K562 (cell line): ENCODE data around the gene ATP5MG. TPM values are rescaled to one million over a fixed set of nuclear protein-coding genes. Genes with fewer than 3 reads are reported as not detected.

ENCODE experiments used
- C11orf30 ChIP-seq: fragments of 450-650 bp; IDR thresholded peaks from 2 replicates; pipeline ENCODE4 v1.6.1; 2016; ENCODE audit warnings: low read depth, mild to moderate bottlenecking
- ELK1 ChIP-seq: sonication (generic); formaldehyde crosslinking; IDR thresholded peaks from 2 replicates; pipeline ENCODE4 v1.8.1; 2022; ENCODE audit warnings: missing genetic modification reagents
- ESRRA ChIP-seq: fragments of 450-650 bp; IDR thresholded peaks from 2 replicates; pipeline ENCODE4 v1.6.1; 2014; ENCODE audit warnings: low read depth, mild to moderate bottlenecking, moderate library complexity, borderline replicate concordance
- FOXK1 ChIP-seq: sonication (generic); formaldehyde crosslinking; IDR thresholded peaks from 2 replicates; pipeline ENCODE4 v1.8.0; 2022; ENCODE audit warnings: missing genetic modification reagents, mild to moderate bottlenecking, borderline replicate concordance
- HMBOX1 ChIP-seq: sonication (generic); IDR thresholded peaks from 2 replicates; pipeline ENCODE4 v1.6.1; 2016
- KDM5B ChIP-seq: fragments of 200-600 bp; sonication (generic); IDR thresholded peaks from 2 replicates; pipeline ENCODE4 v1.6.1; 2012; ENCODE audit warnings: low read depth, mild to moderate bottlenecking, moderate library complexity, low read length, control low read depth, inconsistent platforms; ENCODE audit not compliant: insufficient replicate concordance
- KLF1 ChIP-seq: fragments of 450-650 bp; IDR thresholded peaks from 2 replicates; pipeline ENCODE4 v1.6.1; 2016; ENCODE audit warnings: missing genetic modification characterization, missing compliant biosample characterization
- MLX ChIP-seq, 2 experiments: fragments of 450-650 bp in 1 of 2; sonication (generic) in 1 of 2; formaldehyde crosslinking; conservative IDR thresholded peaks; 2 replicates each; pipeline versions ENCODE4 v1.4.0 to v1.8.1; 2020 to 2022; ENCODE audit warnings: mild to moderate bottlenecking in 1 of 2, missing genetic modification reagents in 1 of 2
- NFIX ChIP-seq: fragments of 250-450 bp; sonication (Bioruptor Pico); IDR thresholded peaks from 2 replicates; pipeline ENCODE4 v1.4.0; 2020; ENCODE audit warnings: low read depth, mild to moderate bottlenecking, moderate library complexity
- RB1 ChIP-seq: fragments of 450-650 bp; IDR thresholded peaks from 2 replicates; pipeline ENCODE4 v1.6.1; 2017; ENCODE audit warnings: low read depth, mild to moderate bottlenecking
- RBM17 ChIP-seq: fragments of 200-400 bp; formaldehyde crosslinking; IDR thresholded peaks from 2 replicates; pipeline ENCODE4 v1.6.1; 2017; ENCODE audit warnings: low read depth, mild to moderate bottlenecking, low read length, borderline replicate concordance
- RFX1 ChIP-seq: fragments of 450-650 bp; IDR thresholded peaks from 2 replicates; pipeline ENCODE4 v1.6.1; 2016; ENCODE audit warnings: mild to moderate bottlenecking, moderate library complexity
- SAP30 ChIP-seq: fragments of 200-600 bp; sonication (generic); IDR thresholded peaks from 2 replicates; pipeline ENCODE4 v1.6.1; 2012; ENCODE audit warnings: borderline replicate concordance, low read depth, mild to moderate bottlenecking, moderate library complexity, low read length, control low read depth, inconsistent platforms; ENCODE audit not compliant: insufficient read depth, poor library complexity, severe bottlenecking
- TFAM ChIP-seq: fragments of 250-450 bp; sonication (Bioruptor Pico); conservative IDR thresholded peaks from 2 replicates; pipeline ENCODE4 v1.5.0; 2021; ENCODE audit warnings: mild to moderate bottlenecking, moderate library complexity
- ZNF12 ChIP-seq: sonication (generic); formaldehyde crosslinking; IDR thresholded peaks from 2 replicates; pipeline ENCODE4 v1.4.0; 2020; ENCODE audit warnings: mild to moderate bottlenecking, missing genetic modification reagents
- ZNF197 ChIP-seq: fragments of 200-800 bp; sonication (Bioruptor generic); IDR thresholded peaks from 2 replicates; pipeline ENCODE4 v1.6.1; 2016; ENCODE audit warnings: low read depth, missing genetic modification characterization, missing compliant biosample characterization
- ZNF24 ChIP-seq: fragments of 450-650 bp; IDR thresholded peaks from 2 replicates; pipeline ENCODE4 v1.6.1; 2016
- ZNF395 ChIP-seq: fragments of 200-800 bp; sonication (Bioruptor generic); IDR thresholded peaks from 2 replicates; pipeline ENCODE4 v1.6.1; 2017; ENCODE audit warnings: missing genetic modification characterization, missing compliant biosample characterization
- ZNF696 ChIP-seq: fragments of 250-450 bp; sonication (Bioruptor Pico); conservative IDR thresholded peaks from 2 replicates; pipeline ENCODE4 v1.4.0; 2020; ENCODE audit warnings: mild to moderate bottlenecking, moderate library complexity
- ZNF707 ChIP-seq: fragments of 250-450 bp; sonication (Bioruptor Pico); conservative IDR thresholded peaks from 2 replicates; pipeline ENCODE4 v1.8.0; 2022; ENCODE audit warnings: inconsistent platforms, mild to moderate bottlenecking, moderate library complexity
- polyA plus RNA-seq, 8 experiments: library from polyadenylated mRNA; depleted of rRNA in 4 of 8; stranded (reverse) in 5 of 8; unstranded in 3 of 8; fragments of >200 nt; fragmentation: Nextera tagmentation in 2 of 8; fragmentation: Illumina TruSeq in 1 of 8; extraction: Ambion mirVana in 2 of 8; extraction: Trizol in 1 of 8; gene quantifications; 2 replicates each; pipeline versions ENCODE4 v1.2.1 to v1.2.3, GENCODE V29; 2011 to 2014; ENCODE audit warnings: inconsistent platforms in 1 of 8, missing spikeins in 1 of 8
- total RNA-seq, 7 experiments: library from RNA; depleted of rRNA in 6 of 7; stranded (reverse); fragments of >200 nt in 6 of 7; fragmentation: Illumina TruSeq in 2 of 7; extraction: Trizol in 2 of 7; gene quantifications; 2 replicates each; pipeline versions ENCODE4 v1.2.1 to v1.2.3, GENCODE V29; 2011 to 2021; ENCODE audit warnings: low replicate concordance in 1 of 7

Gene ATP5MG
- total and polyA plus RNA-seq, 9 of the 15 experiments (the other 6 are each of a cell fraction or from before 2014, with no cell fraction given), result 301 to 2,138 (median 434) TPM

- TF ChIP-seq MLX (CRISPR knock-in tag; conservative IDR thresholded peaks at IDR 0.05), result no peak
- peak; percentile 96 for TF ChIP-seq C11orf30
- TF ChIP-seq KLF1 (tag), result 0 out of 2 replicates have a peak, but pooled peaks have one; percentile 36
- TF ChIP-seq NFIX (CRISPR knock-in tag), result no peak
- peak; percentile 20; the same call in 1 of the 2 replicates for TF ChIP-seq ESRRA
- no peak for TF ChIP-seq ELK1 (CRISPR knock-in tag)
- peak; percentile 93 for TF ChIP-seq KDM5B
- no peak for TF ChIP-seq TFAM (CRISPR knock-in tag)
- no peak for TF ChIP-seq HMBOX1
- no peak for TF ChIP-seq RFX1
- TF ChIP-seq ZNF12 (CRISPR knock-in tag), result no peak
- no peak for TF ChIP-seq ZNF395 (CRISPR knock-in tag)
- TF ChIP-seq RB1, result 0 out of 2 replicates have a peak, but pooled peaks have one; percentile 59
- peak; percentile 70; the same call in 1 of the 2 replicates for TF ChIP-seq ZNF197 (CRISPR knock-in tag)
- TF ChIP-seq RBM17, result no peak
- TF ChIP-seq SAP30, result peak; percentile 67
- TF ChIP-seq ZNF696 (CRISPR knock-in tag), result no peak
- no peak for TF ChIP-seq ZNF707 (CRISPR knock-in tag)
- 0 out of 2 replicates have a peak, but pooled peaks have one; percentile 14 for TF ChIP-seq FOXK1 (CRISPR knock-in tag)
- TF ChIP-seq ZNF24, result no peak
Measured at GRCh38 chr11:118359295-118359958, 42.0 kb upstream of the ATP5MG start, which contains the start of gene UBE4A (continued).
